AG10803 (cell line): ENCODE data around the gene SLC16A12.
A peak's percentile ranks its signal among the peaks of the same experiment; 100 is the strongest.

Experiments used
- DNase-seq: peaks from one replicate; pipeline ENCODE4 v3.0.0; 2010; ENCODE audit warnings: low read depth
- H3K4me3 ChIP-seq: 2 replicates; pipeline ENCODE4 v1.5.1; 2011; ENCODE audit warnings: mild to moderate bottlenecking, low read length, control low read depth
- TF ChIP-seq, protein P1 (sequence below): conservative IDR thresholded peaks from 2 replicates; pipeline ENCODE4 v1.5.1; 2011; ENCODE audit warnings: mild to moderate bottlenecking, low read length, control low read depth, inconsistent platforms

SLC16A12 gene

DNA sequence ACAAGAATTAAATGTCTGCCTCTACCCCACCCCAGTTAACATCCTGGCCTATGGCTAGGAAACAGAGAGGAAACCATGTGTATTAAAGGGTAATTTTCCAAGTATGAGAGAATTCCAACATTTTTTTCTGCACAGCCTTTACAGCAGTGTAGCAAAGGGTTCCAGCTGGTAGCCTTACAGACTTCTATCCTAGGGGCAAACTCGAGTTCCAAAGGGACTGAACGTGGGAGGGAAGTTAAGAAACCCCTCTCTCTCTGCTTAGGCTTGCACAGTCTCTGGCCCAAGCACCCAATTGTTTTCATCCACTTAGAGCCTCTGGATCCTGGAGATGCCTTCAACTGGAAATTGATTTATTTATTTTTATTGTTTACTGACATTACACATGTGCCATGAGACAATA is 60.3 kb downstream of the SLC16A12 start:
- TF ChIP-seq, protein P1, sequence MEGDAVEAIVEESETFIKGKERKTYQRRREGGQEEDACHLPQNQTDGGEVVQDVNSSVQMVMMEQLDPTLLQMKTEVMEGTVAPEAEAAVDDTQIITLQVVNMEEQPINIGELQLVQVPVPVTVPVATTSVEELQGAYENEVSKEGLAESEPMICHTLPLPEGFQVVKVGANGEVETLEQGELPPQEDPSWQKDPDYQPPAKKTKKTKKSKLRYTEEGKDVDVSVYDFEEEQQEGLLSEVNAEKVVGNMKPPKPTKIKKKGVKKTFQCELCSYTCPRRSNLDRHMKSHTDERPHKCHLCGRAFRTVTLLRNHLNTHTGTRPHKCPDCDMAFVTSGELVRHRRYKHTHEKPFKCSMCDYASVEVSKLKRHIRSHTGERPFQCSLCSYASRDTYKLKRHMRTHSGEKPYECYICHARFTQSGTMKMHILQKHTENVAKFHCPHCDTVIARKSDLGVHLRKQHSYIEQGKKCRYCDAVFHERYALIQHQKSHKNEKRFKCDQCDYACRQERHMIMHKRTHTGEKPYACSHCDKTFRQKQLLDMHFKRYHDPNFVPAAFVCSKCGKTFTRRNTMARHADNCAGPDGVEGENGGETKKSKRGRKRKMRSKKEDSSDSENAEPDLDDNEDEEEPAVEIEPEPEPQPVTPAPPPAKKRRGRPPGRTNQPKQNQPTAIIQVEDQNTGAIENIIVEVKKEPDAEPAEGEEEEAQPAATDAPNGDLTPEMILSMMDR: no peak
- H3K4me3 ChIP-seq: no peak overlapping the region
- DNase-seq: no peak

DNA sequence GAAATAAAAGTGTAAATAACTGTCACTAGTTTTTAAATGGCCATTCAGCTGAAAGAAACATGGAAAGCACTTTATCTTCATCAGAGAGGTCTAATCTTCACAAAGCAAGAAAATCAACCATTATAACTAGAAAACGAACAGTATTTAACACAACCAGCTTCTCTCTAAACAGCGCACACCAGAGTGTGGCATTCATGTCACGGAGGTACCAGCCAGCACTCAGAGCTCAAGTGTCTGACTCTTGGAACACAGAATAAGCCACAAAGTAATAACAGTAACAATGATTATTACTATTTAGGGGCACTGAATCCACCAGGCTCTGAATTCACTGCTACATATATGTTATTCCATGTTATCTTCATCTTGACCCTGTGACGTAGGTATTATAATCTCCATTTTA is 60.9 kb downstream of the SLC16A12 start:
- H3K4me3 ChIP-seq: no peak overlapping the region
- TF ChIP-seq, protein P1: no peak
- no peak for DNase-seq

DNA sequence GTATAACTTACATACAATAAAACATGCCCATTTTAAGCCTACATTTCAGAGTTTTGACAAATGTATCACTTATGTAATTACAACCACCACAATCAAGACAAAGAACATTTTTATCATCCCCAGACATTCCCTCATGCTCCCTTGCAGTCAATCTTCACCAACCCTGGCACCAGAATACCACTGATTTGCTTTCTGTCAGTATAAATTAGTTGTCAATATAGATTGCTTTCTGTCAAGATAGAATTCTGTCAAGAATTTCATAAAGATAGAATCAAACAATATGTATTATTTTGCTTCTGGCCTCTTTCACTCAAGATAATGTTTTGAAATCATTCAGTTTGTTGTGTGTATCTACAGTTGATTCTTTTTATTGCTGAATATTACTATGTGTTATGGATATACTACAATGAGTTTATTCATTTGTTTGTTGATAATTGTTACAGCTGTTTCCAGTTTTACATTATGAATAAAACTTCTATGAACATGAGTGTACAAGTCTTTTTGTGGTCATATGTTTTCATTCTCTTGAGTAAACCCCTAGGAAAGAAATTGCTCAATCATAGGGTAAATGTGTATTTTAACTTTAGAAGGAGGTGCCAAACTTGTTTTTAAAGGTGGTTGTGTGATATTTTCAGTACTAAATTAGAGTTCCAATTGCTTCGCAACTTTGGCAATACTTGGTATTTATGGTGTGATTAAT is 64.1 kb downstream of the SLC16A12 start:
- TF ChIP-seq, protein P1: no peak
- peak; percentile 56 for DNase-seq

DNA sequence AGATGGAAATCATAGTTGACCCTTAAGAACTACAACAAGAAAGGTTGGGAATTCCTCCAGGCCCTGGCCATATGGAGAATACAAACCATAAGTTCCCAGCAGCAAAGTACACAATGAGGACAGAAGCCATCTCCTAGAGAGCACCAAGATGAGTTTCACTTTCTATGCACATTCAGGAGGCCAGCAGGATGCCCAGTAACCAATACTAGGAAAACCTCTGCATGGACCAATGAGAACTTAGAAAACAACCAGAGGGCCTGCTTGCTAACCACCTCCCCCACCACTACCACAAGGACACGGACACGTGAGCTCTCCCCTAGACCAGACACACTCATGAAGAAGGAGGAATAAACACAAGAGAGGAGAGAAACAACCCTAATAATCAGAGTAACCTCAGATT is 64.8 kb downstream of the SLC16A12 start:
- no peak overlapping the region for H3K4me3 ChIP-seq
- DNase-seq: no peak
- TF ChIP-seq, protein P1: no peak

More for the DNA sequence above, 64.1 kb downstream of the SLC16A12 start:
- no peak overlapping the region for H3K4me3 ChIP-seq

DNA sequence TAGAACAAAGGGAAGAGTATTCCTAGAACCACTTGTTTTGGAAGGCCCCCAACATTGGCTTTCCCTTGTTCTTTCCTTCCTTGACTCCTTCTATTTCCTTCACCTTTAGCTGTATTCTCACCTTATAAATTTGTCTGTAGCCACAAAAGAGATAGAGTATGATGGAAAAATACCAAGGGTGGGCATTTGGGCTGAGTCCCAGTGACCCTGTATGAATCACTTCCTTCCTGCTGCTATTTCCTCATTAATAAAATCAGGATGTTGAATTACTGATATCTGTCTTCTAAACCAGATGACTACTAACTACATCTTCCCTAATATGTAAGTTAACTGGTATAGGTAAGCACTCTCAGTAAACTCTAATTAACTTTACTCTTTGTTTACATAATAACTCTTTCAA is 65.9 kb downstream of the SLC16A12 start:
- no peak overlapping the region for H3K4me3 ChIP-seq
- TF ChIP-seq, protein P1: no peak
- no peak for DNase-seq

DNA sequence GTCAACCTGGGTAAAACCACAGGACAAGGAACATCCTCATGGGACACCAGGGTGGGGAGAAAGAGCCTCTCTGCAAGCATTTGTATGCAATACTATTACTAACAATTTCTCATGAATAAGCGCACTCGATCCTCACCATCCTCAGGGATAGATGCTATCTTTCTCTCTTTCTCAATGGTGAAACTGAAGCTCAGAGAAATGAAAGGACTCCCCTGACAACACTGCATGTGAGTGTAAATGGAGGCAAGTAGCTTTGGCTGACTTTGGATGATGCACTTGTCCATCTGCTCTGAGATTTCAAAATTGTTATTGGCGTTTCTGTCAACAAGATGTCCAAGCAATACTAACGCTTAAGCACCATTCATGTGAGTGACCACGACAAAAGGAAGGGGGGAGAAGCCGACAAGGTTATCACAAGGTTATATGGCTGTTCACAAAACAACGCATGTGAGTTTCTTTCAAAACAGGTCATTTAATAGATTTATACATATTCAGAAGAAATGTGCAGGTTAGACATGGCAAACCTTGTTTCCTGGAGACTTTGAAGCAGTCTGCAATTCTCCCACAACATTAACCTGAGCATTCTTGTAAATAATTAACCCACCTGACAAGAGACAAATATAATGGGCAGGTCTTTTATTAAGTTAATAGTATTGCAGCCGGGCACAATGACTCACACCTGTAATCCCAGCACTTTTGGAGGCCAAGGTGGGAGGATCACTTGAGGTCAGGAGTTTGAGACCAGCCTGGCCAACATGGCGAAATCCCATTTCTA is 67.0 kb downstream of the SLC16A12 start:
- TF ChIP-seq, protein P1: no peak
- H3K4me3 ChIP-seq: no peak overlapping the region
- DNase-seq: no peak

DNA sequence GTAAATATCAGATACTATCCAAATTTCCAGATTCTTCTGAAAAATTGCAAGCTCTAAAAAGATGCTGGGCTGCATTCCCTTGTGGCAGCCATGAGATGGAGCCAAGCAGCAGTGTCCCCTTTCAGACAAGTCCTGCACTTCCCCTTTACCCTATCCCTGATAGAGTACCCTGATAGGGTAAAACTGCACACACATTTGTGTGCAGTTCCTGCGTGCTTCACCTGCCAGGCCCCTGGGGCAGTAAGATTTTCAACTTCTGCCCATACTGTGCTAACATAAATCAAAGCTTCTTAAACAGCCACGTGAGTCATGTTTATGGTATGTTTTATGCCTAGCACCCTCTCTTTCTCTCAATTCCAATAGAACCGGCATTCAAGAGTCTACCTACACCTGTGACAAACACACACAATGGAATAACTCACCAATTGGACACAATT is 68.8 kb downstream of the SLC16A12 start:
- TF ChIP-seq, protein P1: peak; percentile 59
- no peak overlapping the region for H3K4me3 ChIP-seq
- DNase-seq: peak; percentile 46
